Erythroblast (primary cell): ENCODE results near the gene FARP2.
A peak's percentile ranks its signal among the peaks of the same experiment; 100 is the strongest.
"Not testable (repeated sequence)": the region's sequence is repeated elsewhere in the genome, so short reads cannot be mapped to it uniquely, and the experiment has no call there.

Source experiments
- DNase-seq, 2 experiments: peaks; one replicate each; lab custom pipeline; 2025; lab: John Stamatoyannopoulos, UW
- GATA1 ChIP-seq: IDR thresholded peaks from 2 replicates; pipeline ENCODE4 v1.6.1; 2011; ENCODE audit warnings: low read depth, mild to moderate bottlenecking, control low read depth, low read length, moderate library complexity
- POLR2A ChIP-seq: IDR thresholded peaks from 2 replicates; pipeline ENCODE4 v1.6.1; 2011; ENCODE audit warnings: mild to moderate bottlenecking, low read length

FARP2 gene

DNA sequence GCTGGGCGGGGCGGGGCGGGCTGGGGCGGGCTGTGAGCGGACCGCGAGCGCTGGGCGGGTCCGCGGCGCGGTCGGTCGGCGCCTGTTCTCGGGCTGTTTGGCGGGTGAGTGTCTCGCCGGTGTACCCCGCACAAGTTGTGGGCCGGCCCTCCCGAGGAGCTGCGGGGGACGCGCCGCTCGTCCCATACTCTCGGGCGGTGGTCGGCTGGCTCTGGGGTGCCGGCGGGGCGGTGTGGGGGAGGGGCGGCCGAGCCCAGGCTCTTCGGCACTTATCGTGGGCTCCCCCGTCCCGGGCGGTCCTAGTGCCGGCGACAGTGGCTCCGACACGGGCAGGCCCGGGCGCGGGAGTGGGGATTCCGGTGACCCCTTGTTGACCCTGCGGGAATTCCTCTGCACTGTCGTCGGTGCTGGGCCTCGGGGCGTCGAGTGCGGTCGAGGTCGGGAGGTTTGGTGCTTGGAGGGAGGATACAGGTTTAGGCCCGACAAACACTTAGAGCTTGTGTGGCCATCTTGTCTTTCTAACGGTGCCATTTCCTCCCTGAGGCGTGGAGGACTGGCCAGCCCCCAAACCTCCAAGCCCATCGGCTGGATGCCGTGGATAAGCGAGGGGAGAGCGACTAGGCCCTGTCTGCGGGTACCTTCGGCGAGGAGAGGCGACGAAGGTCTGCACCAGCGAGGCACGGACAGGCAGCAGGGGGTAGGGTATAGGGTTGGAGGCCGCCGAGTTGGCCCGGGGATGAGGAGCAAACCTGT is 40.0 kb upstream of the FARP2 start, which contains the start of gene SEPTIN2:
Gene SEPTIN2 (plus strand): TSS at position 47 of the 753 bp plus-strand sequence. CDS start 8,308 bp downstream, outside the sequence.
- TF ChIP-seq POLR2A (no peak), GATA1 (no peak)
- DNase-seq = peak in 1 of 2 experiments; percentile 85

DNA sequence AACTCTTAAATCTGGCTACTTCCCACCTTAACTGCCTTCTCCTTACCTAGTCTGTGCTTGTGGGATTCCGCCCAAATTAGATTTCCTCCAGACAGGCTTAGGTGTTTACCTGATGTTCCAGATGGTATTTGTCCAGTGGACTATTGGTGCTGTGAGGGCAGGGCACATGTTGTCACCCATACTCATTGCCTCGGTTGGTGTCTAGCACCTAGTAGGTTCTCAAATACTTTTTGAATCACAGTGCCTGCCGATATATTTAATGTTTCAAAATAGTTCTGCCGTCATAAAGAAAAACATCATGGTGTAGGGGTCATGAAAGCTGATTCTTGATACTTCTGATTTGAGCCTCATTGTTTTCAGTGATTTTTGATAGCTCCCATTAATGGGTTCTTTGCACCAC is 39.3 kb upstream of the FARP2 start:
- TF ChIP-seq GATA1 = no peak
- no peak for TF ChIP-seq POLR2A
- no peak for DNase-seq

GRCh38 chr2:241317391-241317790 is 38.7 kb upstream of the FARP2 start:
- no peak for TF ChIP-seq POLR2A
- DNase-seq = no peak

GRCh38 chr2:241318830-241319229 is 37.3 kb upstream of the FARP2 start:
- not testable (repeated sequence) for DNase-seq

DNA sequence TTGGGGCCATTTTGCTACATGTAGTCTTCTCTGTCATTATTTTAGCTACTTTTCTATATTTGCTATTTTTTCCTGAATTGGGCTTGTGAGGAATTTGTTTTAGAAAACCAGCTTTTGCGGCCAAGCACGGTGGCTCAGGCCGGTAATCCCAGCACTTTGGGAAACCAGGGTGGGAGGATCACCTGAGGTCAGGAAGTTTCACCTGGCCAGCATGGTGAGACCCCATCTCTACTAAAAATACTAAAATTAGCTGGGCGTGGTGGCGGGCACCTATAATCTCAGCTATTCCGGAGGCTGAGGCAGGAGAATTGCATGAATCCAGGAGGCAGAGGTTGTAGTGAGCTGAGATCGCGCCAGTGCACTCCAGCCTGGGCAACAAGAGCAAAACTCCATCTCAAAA is 35.7 kb upstream of the FARP2 start:
- TF ChIP-seq GATA1 (no peak), POLR2A (no peak)
- DNase-seq = no peak

DNA sequence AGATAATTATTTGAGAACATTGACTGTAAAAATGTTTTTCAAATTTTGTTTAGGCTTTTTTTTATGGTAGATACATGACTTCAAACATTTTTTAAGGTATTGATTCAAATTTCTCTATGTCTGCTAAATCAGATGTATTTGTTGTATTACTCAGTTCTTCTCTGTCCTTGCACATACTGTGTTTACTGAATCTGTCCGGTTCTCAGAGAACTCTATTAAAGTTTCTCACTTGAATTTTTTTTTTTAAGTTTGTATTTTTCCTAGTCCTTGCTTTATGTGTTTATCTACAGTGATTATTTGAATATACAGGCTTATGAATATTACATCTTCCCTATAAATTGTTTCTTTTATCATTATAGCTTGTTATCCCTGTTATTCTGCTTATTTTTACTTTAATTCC is 35.1 kb upstream of the FARP2 start:
- TF ChIP-seq GATA1 = no peak
- no peak for TF ChIP-seq POLR2A
- no peak for DNase-seq

- DNase-seq = no peak
- TF ChIP-seq POLR2A (no peak), GATA1 (no peak)
Measured at GRCh38 chr2:241321886-241322285, 34.2 kb upstream of the FARP2 start.

DNA sequence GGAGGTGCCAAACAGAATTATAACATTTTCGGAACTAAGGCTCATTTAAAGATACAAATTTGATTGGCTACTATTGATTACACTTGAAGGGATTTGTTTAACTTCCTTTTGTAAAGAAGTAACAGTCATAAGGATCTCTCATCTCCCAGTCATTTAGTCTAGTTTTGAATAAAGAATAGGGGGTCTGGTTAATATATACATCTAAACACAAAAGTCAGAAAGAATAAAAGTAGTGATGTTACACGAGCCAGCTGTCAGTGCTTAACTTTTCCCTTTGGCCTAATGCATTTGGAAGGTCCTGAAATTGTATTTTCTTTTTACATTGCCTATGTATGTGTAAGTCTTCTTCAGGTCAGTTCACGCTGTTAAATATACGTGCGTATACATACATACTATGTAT is 32.3 kb upstream of the FARP2 start:
- TF ChIP-seq GATA1 (no peak), POLR2A (no peak)
- no peak for DNase-seq

DNA sequence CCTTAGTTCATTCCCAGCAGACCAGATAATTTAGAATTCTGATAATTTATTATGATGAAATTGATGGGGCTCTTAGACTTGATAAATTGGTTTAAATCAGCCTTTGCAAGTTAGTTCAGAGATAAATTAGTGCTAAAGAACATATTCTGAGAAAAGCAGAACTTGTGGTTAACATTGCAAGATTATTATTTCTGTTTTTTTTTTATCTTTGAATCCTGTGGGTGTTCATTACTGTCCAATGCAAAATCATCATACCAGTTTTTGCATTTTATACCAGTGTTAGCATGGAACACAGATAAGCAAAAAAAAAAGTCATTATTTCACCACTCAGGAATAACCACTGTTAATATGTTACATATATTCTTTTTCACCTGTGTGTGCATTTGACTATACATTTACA is 31.3 kb upstream of the FARP2 start:
- no peak for DNase-seq
- TF ChIP-seq GATA1 (no peak), POLR2A (no peak)

DNA sequence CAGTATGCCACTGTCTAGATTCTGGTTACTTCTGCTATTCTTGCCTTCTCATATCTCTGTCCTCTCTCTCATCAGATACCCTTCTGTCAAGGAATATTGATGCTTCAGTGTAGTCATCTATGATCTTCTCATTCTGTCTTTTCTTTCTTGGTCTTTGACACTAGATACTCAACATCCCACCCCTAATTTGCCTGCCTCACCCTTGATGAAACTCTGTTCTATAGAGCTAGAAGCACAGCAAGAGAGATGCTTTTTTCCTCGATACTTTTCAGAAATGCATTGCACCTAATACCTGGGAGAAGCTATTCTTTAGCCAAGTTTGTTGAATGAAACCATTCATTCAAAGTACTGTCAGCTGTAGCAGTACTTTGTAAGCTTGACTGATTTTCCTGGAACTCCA is 30.8 kb upstream of the FARP2 start:
- DNase-seq = no peak
- TF ChIP-seq GATA1 (no peak), POLR2A (no peak)

- no peak for TF ChIP-seq POLR2A
- no peak for TF ChIP-seq GATA1
- peak; percentile 30 to 41 for DNase-seq
Measured at GRCh38 chr2:241329669-241330615, 26.1 kb upstream of the FARP2 start.

DNA sequence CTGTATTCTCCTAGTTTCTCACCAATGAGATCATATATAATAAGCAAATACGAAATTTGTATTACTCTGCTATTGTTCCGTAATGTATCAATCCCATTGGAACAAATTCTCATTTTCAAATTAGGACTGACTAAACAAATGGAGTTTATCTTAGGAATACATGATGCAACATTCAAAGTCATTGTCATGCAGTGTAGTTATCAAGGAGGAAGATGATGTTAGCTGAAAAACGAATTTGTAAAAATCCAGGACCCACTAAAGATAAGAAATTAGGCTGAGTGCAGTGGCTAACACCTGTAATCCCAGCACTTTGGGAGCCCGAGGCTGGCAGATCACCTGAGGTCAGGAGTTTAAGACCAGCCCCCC is 25.5 kb upstream of the FARP2 start:
- TF ChIP-seq POLR2A = no peak
- DNase-seq = no peak

- DNase-seq = no peak
- TF ChIP-seq POLR2A = no peak
- no peak for TF ChIP-seq GATA1
Measured at GRCh38 chr2:241334813-241335212, 21.3 kb upstream of the FARP2 start.

GRCh38 chr2:241339839-241340630 is 16.1 kb upstream of the FARP2 start:
- DNase-seq = no peak
- TF ChIP-seq GATA1 = no peak
- no peak for TF ChIP-seq POLR2A

DNA sequence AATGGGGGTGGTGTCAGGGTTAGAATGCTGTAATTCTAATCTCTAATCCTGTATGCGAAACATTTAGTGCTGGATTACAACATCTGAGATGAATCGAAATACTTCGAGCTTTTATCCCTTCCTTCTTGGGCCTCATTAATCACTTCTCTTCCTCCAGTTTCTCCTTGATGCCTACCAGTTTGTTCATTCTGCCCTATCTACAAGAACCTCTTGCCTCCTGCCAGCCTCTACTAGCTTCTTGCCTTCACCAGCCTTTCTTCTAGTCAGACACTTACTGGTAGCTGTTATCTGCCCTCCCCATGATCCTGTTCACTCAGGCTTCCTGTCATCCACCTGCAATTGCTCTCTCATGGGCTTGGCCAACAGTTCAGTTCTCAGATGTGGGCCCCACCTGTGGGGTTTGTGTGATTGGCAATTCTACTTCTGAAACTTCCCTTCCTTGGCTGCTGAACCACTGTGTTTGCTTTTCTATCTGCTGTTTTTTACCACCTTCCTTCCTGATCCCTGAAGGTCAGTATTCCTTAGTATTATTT is 15.4 kb upstream of the FARP2 start:
- no peak for DNase-seq
- TF ChIP-seq GATA1 (no peak), POLR2A (no peak)
